Sciatic nerve (tissue), 2 donors: ENCODE results near the gene MYO5B. TPM values are rescaled to one million over a fixed set of nuclear protein-coding genes. Genes with fewer than 3 reads are reported as not detected.

ENCODE experiments used
- ATAC-seq: fragments of 200-7000 bp; cut with Tn5 transposase; one replicate; pipeline ENCODE4 v1.9.1; 2020; ENCODE audit warnings: mild to moderate bottlenecking, moderate library complexity
- DNase-seq: peaks from one replicate; pipeline ENCODE4 v3.0.0-alpha.2; 2020; ENCODE audit warnings: low spot score
- intact Hi-C: fragments of 100-400 bp; cut with DNase I; formaldehyde crosslinking; loops from one replicate; pipeline ENCODE4 v1.14.2; 2022
- total RNA-seq: library from RNA; stranded (reverse); fragmentation: NEBNext Ultra II Directional; extraction: Animal tissue kit (Norgen Biotek cat#: 25700); gene quantifications from one replicate; pipeline ENCODE4 v1.2.1, GENCODE V29; 2021
- donor health status: DM: no; HTN: no; CAD: no.
- donor health status: DM: no; HTN: no; CAD: no.

Gene MYO5B
- total RNA-seq, 1 donor from 2014 or later: 9.9 TPM

- ATAC-seq: no peak
- DNase-seq: no peak
- intact Hi-C loops: loop anchor here (2.0 kb wide), 1 partner anchor 57 kb away; no protein-coding TSS in a partner anchor
Observed at GRCh38 chr18:50089702-50090101, 105.2 kb downstream of the MYO5B start.

GRCh38 chr18:50083708-50084107, 111.2 kb downstream of the MYO5B start:
- DNase-seq (no peak), ATAC-seq (no peak)
- intact Hi-C loops: no loop called here

- intact Hi-C loops: no loop called here
- DNase-seq: no peak
- ATAC-seq: no peak
Observed at GRCh38 chr18:50080932-50081560, 113.9 kb downstream of the MYO5B start.

DNA sequence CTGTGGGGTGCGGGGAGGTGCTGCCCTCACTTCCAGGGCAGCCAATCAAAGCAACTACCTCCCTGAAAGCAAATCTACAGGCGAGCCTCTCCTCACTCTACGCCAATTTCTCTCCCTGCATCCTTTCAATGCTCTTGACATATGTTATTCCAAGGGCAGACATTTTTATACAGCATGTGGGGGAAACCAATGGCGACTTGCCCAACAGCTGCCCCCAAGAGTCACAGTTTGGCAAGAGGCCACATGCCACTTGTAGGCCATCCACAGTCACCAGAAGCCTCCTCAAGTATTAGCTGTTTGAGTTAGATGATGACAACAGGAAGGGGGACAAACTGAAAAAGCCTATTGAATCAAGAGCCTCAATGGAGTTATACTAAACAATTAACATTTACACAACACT, 114.6 kb downstream of the MYO5B start:
- intact Hi-C loops: no loop called here
- DNase-seq: no peak
- ATAC-seq: no peak

DNA sequence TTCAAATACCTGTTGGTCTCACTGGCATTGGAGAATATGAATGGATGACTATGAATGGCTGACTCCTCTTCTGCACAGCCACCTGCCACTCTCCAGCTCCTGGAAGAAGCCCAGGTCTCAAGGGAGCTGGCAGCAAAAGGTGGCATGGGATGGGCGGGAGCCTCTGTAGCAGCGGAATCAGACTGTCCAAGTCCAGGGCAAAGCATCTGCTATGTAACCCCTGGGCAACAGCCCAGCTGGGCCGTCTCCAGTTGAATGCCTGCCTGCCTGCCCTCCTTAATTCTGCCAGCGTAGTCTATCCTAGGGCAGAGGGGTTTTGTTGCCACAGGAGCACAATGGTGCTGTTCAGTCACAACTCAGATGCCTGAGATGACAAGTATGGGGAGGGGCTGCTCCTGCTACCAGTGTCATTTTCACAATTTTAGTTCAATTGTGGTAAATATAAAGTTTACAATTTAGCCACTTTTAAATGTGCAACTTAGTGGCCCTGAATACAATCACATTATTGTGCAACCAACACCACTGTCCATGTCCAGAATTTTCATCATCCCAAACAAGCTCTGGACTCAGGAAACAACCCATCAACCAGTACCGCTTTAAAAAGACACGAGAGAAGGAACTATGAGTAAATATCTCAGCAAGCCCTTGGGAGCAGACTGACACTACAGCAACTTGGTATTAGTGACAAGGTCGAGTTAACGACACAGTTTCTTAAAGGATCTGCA, 115.2 kb downstream of the MYO5B start:
- no peak for ATAC-seq
- DNase-seq: no peak
- intact Hi-C loops: no loop called here

DNA sequence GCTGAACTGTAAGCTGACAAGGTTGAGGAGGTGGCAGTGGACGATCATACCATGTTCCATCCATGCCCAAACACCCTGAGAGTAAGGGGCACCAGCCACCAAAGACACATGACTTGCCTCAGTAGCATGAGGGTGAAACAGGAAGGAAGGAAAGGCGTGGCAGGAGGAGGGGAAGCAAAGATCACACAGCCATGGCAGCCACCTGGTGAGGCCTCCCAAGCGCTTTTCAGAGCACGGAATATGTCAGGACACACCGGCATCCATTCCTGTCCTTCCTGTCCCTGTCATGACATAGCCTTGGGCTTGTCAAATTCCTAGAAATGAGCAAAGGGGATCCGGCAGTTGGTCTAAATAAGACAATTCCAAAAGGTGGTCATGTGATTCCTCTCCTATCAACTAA, 118.7 kb downstream of the MYO5B start:
- ATAC-seq (no peak), DNase-seq (no peak)
- intact Hi-C loops: no loop called here

DNA sequence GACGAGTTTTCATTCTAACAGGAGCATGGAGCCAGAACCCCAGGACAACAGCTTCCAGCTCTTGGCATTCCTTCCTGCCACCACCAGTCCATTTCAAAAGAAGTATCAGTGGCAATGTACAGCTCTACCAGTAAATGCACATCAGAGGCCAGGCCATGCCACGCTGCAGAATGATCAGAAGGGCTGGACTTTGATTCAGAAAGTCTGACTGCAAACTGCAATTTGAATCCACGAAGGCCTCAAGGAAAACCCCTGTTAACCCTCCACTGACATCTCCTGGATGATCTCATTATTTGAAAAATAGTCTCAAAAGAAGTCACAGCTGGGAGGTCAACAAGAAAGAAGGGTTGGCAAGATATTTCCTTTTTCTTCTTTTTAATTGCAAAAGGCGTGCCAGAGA, 119.2 kb downstream of the MYO5B start:
- ATAC-seq: no peak
- no peak for DNase-seq
- intact Hi-C loops: no loop called here

DNA sequence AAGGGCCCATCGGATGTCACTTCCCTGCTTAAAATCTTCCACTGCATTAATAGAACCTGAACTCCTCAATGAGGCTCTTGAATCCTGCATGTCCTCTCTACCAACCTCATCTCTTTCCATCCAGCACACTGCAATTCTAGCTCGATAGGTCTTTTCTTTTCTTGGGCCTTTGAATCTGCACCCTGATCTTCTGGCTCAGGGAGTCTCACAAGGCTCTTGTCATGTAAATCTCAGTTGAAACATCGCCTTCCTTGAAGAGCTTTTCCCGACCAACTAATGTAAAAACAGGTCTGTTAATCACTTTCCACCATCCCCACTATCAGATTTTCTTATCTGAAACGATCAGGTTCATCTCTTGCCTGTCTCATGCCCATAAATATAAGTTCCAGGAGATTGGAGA, 120.5 kb downstream of the MYO5B start:
- DNase-seq (no peak), ATAC-seq (no peak)
- intact Hi-C loops: no loop called here

DNA sequence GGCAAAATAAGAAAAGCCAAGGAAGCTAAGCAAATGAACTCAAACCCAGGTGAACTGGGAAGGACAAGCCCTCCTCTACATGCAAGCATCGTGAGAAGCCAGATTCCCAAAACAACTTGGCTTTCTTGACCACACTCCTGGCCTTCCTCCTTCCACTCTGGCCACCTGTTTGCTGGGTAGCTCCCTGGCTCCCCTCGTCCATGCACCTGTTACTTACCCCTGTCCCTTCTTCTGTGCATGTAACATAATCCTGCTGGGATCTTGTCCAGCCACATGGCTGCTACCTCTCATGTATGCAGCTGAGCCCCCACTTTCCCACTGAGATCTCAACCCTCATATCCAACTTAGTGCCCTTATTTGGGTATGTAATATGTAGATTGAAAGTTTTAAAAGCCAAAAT, 121.6 kb downstream of the MYO5B start:
- DNase-seq: no peak
- ATAC-seq: no peak

DNA sequence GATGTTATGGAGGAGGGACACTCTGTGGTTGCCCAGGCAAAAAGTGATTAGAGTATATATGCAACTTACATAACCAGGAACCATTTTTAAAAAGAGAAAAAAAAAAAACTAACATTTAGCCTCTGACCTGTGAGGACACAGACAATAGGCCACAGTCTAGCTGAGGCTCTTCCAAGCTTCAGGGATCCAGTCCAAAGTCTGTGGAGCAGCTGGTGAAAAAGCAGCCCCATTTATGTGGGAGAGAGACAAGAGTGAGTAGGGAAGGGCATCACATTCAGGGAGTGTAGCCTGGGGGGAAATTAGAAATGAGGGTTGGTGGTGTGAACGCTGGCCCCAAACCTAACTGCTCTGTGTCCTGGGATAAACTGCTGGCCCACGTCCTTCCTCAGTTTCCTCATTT, 122.8 kb downstream of the MYO5B start:
- intact Hi-C loops: no loop called here
- ATAC-seq (no peak), DNase-seq (no peak)

More for the DNA sequence above, 121.6 kb downstream of the MYO5B start:
- intact Hi-C loops: no loop called here

DNA sequence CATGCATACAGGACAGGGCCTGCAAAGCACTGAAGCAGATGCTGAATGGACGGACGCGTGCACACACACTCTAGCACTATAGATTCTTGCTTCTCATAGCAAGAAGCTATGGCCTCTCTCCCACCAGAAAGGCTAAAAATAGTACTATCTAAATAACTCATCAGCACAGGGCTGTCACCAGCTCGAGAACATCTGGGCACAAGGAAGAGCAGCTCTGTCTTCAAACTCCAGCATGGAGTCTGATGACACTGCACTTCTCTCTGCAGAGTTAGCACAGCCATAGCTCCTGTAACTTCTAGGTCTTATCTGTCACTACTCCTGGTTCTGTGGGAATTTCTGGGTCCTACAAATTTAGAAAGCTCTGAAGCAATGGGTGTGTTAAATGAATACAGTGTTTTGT, 123.5 kb downstream of the MYO5B start:
- intact Hi-C loops: no loop called here
- ATAC-seq: no peak

GRCh38 chr18:50069422-50069821, 125.5 kb downstream of the MYO5B start:
- DNase-seq (no peak), ATAC-seq (no peak)
- intact Hi-C loops: no loop called here

More for the DNA sequence above, 123.5 kb downstream of the MYO5B start:
- no peak for DNase-seq

DNA sequence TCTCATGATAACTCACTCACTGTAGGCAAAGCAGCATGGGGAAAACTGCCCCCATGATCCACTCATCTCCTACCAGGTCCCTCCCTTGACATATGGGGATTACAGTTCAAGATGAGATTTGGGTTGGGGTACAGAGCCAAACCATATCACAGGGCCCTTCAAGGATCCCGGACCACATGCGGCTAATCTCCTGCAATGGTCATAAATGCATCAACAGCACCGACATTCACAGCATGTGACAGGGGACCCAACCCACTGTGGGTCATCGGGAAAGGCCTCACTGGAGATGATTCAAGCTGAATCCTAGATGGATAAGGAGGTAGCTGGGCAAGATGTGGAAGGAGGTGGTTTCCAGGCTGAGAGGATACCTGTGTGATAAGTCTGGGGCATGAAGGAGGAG, 129.4 kb downstream of the MYO5B start:
- DNase-seq (no peak), ATAC-seq (no peak)
- intact Hi-C loops: no loop called here

GRCh38 chr18:50065039-50065438, 129.9 kb downstream of the MYO5B start:
- intact Hi-C loops: no loop called here
- ATAC-seq: no peak
- no peak for DNase-seq

DNA sequence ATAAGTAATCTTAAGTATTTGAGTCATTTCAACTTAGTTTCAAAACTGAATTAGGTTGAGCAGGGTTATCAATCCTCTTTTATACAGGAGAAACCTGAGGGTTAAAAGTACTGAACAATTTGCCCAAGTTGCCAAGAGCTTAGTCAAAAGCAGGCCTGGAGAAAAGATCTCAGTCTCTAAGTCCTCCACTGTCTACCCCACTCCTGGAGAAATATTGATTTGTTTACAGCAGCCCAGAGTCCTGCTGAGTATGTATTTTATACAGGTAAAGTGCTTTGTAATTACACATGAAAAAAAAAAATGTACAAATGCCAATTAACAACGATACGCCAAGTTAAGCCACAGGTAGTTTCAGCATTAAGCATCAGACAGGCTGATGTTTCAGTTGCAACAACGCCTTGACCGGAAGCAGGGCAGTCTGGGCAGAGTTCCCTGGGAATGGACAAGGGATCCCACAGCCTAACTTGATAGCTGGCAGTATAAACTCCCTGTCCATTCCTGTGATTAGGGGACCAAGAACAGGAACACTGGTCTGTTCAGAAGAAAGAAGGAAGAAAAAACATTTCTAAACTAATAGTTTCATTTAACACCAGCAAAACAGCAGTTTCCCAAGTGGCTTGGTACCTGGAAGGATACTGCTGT, 132.9 kb downstream of the MYO5B start:
- intact Hi-C loops: no loop called here
- DNase-seq: no peak
- no peak for ATAC-seq

DNA sequence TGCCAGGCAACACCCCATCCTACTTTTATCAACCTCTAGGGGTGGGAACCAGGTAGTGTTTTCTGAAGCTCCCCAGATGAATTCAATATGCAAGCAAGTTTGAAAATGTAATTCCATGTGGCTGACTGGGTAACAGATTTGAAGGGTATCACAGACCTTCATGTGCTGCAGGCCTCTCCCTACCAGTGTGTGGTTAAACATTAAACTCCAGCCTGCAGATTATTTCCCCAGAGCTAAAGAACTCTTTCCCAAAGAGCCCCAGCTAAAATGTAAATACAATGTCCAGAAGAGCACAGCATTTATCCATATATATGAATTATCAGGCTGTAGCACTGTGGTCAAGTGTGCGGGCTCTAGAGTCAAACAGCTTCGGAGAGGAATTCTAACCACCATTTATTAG, 134.1 kb downstream of the MYO5B start:
- intact Hi-C loops: no loop called here

GRCh38 chr18:50058731-50059130, 136.2 kb downstream of the MYO5B start:
- no peak for DNase-seq
- intact Hi-C loops: no loop called here
- no peak for ATAC-seq

More for the DNA sequence above, 134.1 kb downstream of the MYO5B start:
- DNase-seq (no peak), ATAC-seq (no peak)

- DNase-seq (no peak), ATAC-seq (no peak)
- intact Hi-C loops: no loop called here
Observed at GRCh38 chr18:50057009-50057408, 137.9 kb downstream of the MYO5B start.

- ATAC-seq (no peak), DNase-seq (no peak)
- intact Hi-C loops: no loop called here
Observed at GRCh38 chr18:50056185-50056584, 138.8 kb downstream of the MYO5B start.

- intact Hi-C loops: no loop called here
- ATAC-seq (no peak), DNase-seq (no peak)
Observed at GRCh38 chr18:50055488-50055887, 139.5 kb downstream of the MYO5B start.
